GM12801 (cell line): Measurements from ENCODE around the gene NLGN1.

Source experiments
- CTCF ChIP-seq: IDR thresholded peaks from one replicate; pipeline ENCODE4 v1.5.1; 2011; ENCODE audit warnings: control low read depth; ENCODE audit not compliant: insufficient read length; ENCODE audit errors: extremely low read depth

The NLGN1 gene

DNA sequence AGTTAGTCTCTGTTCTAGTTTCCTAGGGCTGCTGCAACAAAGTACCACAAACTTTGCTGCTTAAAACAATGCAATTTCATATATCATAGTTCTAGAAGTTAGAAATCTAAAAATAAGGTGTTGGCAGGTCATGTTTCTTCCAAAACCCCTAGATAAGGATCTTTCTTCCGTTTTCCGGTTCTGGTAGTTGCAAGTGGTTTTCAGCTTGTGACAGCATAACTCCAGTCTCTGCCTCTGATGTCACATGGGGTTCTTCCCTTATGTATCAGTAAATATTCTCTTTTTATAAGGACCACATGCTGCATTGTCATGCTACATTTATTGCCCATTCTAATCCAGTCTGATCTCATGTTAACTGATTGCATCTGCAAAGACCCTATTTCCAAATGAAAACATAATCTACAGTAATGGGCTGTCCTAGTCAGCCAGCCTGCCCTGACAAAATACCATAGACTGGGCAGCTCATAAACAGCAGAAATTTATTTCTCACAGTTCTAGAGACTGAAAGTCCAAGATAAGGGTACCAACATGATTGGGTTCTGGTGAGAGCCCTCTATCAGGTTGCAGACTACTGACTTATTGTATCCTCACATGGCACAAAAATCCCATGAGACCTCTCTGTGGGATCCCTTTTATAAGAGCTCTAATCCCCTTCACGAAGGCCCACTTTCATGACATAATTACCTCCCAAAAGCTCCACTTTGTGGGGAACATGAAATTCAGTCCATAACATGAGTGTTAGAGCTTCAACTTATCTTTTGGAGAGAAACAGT lies 819.6 kb downstream of the NLGN1 start:
- TF ChIP-seq CTCF = no peak

- no peak for TF ChIP-seq CTCF
These were observed 820.5 kb downstream of the NLGN1 start for GRCh38 chr3:174218016-174218415.

- TF ChIP-seq CTCF = no peak
These were observed 822.2 kb downstream of the NLGN1 start for GRCh38 chr3:174219738-174220137.

DNA sequence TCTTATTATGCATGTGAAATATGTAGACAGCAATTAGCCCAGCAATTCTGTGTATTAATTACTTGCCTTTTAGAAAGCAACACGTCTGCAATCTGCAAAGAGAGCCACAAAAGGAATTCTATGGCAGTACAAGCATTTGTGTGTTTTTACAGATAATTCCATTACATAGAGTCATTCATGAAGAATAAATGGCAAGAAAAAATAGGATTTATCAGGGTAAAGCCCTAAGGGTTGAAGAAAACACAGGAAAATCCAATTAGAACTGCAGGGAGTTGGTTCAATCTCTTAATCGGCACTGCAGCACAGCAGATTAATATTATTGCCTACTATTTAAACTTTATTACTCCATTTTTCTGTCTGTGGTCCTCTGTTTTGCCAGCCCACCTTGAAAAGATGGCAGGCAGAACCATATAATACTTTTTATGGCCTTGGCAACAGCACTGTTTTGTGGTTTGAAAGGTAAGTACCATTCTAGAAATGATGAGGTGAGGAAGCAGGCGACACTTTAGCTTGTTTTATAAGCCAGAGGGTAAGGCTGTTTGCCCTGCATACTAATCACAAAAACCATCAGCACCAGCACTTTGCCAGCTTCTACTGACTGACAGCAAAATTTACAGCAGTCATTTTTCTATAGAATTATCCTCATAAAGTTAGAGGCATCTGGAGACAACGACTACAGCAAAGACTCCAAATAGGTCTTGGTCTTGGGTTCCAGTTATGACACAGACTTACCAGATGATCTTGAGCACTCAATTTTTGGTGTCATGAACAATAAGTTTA lies 823.4 kb downstream of the NLGN1 start:
- TF ChIP-seq CTCF = no peak

- TF ChIP-seq CTCF = no peak
These were observed 825.5 kb downstream of the NLGN1 start for GRCh38 chr3:174223042-174223441.

GRCh38 chr3:174223626-174224025 lies 826.1 kb downstream of the NLGN1 start:
- no peak for TF ChIP-seq CTCF

DNA sequence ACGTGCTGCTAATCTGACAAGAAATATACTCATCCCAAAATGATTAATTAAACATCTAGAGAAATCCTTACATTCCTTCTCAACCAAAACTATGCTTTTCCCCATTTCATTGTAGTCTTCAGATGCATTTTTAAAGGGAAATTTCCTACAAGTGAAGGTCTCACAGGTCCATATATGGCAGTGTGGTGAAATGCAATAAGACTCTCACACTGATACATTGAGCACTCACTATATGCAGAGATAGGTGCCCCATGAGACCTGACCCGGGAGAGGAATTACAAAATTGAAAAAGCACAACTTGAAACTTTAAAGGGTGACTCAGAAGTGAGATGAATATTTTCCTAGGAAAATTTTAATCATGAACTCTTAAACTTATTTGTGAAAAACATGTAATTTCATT lies 832.4 kb downstream of the NLGN1 start:
- TF ChIP-seq CTCF = no peak
